CD4-positive, alpha-beta T cell treated with Interleukin-6 for 4 hours (primary cell): Measurements from ENCODE around the gene PYROXD2.

Experiments
- DNase-seq: peaks from one replicate; pipeline ENCODE4 v3.0.0-alpha.2; 2020; ENCODE audit warnings: mixed read lengths

The PYROXD2 gene

DNA sequence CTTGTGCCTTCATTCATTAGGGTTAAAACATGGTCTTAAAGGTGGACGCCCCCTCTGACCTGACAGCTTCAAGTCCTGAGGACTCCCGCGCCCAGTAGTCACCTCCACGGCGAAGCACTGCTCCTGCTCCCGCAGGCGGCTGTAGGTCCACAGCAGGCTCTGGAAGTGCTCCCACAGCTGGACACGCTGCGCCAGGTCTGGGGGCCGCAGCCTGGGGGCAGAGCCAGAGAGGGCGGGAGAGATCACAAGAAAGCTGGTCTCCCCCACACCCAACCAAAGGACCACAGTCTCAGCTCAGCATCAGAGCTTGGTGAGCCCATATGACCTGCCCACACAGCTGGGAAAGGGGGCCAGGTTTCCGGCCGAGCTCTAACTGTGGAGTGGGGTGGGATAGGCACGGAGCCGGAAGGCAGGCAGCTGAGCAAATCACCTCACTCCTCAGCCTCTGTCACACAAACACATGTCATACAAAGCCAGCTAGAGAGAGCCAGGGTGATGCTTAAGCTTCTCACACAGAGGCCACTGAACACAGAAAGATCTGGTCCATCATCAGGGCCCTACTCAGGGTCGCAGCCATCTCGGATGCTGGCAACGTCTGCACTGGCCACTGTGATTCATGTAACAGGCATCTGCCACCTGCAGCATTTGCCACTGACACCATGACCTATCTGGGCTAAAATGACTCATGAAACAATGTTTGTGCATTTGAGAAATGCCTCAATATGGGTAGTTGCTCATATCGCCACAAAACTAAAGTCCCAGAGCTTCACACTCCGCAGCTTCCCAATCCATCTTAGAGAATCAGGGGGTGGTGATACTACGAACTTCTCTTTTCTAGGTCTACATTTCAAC lies 19.1 kb upstream of the PYROXD2 start:
- no peak for DNase-seq

DNA sequence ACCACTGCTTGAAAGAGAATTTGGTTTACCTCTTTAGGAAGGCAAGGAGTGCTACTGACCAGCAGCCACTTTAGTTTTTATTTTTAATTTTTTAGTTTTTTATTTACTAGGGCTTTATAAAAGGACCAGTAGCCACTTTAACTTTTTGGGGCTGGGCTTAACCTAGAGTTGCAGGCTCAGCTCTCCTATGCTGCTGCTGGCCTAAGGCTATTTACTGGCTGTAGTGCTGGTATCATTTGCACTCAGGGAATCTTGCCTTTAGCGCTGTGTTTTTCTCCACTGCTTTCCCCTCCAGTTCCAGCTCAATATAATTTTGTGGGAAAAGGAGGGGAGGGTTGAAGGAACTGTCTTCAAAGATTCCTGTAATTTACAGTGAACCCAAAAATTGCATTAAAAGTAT lies 18.4 kb upstream of the PYROXD2 start:
- DNase-seq: no peak

DNA sequence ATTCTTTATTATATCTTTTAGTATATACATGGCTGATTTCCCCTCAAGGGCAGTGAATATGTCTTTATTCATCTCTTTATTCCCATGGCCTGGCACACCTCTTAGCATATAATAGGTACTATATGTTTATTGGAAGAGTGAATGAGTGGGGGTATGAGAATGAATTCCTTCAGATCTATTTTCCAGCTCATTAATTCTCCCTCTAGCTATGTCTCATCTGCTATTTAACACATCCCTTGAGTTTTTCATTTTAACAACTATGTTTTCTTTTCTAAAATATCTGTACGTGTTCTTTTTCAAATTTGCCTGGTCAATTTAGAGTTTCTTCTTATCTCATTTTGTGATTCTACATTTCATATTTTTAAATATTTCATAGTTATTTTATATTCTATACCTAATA lies 17.3 kb upstream of the PYROXD2 start:
- no peak for DNase-seq

DNA sequence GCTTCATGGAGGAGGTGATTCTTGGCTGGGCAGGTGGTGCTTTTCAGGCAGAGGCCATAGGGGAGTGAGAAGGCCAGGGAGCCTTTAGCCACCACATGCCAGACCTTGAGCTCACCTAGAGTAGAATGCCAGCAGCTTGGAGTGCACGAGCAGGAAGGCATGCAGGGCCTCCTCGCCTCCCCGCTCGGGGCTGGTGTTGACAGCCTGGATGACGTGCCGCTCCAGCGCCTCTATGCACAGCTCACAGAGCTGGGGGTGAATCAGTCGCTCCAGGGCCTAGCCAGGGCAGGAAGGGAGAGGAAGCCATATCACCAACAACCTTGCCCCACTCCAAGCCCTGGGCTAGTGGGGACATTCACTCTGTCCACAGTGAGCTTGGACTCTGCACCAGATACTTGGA lies 16.0 kb upstream of the PYROXD2 start:
- no peak for DNase-seq

DNA sequence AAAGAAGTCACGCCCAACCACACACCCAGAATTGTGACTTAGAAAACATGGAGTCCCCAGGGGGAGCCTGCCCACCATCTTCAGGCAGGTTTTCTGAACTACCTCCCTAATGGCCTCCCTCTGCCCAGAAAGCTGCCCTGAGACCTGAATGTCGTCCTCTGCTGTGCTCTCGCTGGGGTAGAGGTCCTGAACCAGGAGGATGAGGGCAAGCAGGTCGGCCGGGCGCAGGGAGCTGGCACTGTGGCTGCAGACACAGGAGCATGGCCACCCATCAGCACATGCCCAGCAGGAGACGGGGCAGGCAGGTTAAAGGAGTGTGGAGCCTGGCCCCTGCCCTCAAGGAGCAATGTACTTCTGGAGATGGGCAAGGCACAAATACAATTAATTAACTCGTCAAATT lies 15.4 kb upstream of the PYROXD2 start:
- no peak for DNase-seq

DNA sequence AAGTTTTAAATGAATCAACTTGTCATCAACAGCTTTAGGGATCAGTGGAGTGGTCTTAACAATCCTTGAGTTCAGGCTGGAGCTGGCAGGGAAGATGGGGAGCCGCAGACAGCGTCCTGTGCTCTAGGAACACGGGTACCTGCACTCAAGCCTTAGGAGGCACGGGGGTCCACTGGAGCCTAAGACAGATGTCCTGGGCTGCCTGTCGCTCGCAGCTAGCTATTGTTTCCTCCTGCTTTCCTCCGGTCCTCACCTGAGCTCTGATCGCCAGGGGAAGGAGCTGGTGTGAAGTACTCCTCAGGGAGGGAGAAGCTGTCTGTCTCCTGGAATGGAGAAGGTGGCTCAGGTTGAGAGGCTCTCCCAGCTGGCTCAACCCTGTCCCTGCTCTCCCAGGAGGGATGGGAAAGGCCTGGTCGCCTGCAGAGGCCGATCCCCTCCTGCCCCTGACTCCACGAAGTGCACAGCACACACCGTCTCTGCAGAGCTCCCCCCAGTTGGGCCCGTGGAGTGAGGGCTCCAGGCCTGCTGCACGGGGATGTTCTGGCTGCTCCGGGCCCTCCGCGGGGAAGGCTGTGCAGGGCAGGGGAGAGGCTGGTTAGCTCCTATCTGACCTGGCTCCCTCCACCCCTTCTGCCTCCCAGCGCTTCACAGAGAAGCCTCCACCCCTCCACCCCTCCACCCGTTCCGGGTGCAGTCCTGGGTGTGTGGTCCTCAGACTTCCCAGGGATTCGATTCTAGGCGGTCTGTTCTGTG lies 14.5 kb upstream of the PYROXD2 start:
- no peak for DNase-seq

DNA sequence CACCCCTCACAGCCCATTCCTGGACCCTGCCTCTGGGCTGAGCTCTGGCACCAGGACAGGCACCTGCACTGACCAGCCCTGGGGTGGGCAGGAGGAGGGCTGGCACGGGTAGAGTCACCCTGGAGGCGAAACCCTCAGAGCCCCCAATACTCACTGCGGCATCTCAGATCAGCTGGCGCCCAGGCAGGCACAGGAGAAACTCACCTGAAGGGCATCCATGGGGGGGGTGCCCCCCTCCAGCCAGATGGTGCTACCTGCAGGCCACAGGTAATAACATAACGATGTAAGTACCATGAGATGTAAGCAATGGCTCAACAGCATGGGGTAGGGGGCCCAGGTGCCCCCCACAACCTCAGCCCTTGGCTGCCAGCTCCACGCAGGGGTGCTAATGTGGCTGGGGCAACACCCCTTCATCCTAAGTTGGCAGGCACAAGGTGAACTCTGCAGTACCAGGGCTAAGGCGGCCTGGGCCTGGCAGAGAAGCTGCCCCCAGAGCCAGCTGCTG lies 12.1 kb upstream of the PYROXD2 start:
- DNase-seq: no peak

DNA sequence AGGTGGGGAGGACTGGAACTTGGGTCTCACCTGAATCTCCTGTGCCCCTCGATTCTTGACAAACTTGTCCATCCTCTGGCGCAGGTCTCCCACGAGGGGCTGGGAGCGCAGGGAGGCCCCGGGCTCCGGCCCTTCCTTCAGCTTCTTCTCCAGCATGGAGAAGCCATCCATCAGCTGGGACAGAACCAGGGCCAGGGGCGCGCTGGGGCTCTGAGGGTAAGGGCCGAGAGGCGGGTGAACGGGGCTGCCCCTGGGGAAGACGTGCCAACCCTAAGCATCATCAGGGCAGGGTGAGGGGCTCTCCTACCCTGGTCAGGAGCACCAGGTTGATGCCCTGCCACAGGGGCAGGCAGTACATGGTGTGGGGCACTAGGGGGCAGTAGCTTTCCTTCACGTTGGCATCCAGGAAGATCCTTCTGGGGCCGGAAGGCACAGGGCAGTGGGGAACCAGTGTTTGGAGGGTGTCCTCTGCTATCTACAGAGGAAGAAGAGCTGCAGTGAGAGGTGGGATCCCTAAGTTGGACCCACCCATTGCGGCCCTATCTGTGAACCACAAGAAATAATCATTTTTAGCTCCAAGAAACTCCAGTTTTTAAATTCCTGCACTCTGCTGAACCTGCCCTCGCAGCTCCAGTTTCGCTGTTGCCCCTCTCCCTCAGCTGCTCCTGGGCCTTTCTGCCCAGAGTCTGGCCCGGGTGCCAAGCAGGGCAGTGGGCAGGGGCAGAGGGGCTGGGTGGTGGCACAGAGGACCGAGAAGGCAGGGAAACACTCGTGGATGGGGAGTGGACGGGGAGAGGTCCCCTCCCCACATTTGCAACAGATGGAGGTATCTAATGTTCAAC lies 10.8 kb upstream of the PYROXD2 start:
- DNase-seq: peak; percentile 57

DNA sequence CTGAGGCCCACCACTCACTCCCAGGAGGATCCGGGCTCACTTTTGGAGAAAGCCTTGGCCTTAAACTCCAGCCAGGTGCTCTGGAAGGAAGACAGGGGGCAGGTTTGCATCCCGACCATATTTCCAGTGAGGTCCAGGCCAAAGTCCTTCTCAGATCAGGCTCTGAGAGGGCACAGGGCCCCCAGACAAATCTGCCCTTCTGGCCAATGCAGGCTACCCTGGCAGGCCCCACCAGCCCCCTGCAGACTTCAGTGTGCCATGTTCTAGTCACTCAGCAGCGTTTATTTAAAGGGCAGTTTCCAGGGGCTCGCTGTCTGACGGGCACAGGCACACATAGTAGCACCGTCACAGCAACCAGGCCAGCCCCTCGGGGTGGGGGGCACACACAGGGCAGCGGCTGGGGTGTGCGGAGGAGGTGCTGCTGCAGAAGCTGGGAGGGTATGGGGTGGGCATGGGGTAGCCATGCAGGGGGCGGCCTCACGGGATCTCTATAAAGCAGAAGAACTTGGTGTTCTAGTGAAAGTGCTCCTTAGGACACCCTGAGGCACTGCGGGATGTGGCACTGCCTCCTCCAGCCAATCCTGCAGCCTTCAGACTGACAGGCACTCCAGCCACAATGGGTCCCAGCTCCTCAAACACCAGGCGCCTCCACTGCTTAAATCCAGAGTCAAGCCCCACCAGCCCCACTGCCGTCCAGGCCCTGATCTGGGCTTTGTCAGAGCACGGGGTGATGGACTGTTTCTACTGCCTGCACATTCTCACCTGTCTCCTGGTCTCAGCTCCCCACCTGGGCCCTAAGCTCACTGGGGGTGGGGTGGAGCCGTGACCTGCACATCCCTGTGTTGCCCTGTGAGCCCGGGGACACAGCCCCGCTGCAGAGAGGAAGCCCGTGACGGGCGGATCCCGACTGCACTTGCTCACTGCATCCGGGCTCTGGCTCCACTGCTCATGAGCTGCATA lies 9.6 kb upstream of the PYROXD2 start:
- DNase-seq: no peak

DNA sequence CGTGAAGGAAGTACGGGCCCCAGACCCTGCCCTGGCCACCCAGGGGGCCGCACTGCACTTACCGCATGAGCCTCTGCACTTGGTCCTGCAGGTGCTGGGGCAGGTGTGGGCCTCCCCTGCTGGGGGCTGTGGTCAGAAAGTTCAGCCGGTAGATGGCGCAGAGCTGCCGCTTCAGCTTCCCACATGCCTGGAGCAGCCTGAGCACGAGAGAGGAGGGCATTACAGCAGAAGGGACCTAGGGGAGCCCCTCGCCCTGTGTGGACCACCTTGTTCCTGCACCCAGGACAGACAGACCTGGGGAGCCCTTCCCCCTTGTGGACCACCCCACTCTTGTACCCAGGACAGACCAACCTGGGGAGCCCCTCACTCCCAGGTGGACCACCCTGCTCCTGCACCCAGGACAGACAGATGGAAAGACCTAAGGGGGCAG lies 8.7 kb upstream of the PYROXD2 start:
- no peak for DNase-seq

DNA sequence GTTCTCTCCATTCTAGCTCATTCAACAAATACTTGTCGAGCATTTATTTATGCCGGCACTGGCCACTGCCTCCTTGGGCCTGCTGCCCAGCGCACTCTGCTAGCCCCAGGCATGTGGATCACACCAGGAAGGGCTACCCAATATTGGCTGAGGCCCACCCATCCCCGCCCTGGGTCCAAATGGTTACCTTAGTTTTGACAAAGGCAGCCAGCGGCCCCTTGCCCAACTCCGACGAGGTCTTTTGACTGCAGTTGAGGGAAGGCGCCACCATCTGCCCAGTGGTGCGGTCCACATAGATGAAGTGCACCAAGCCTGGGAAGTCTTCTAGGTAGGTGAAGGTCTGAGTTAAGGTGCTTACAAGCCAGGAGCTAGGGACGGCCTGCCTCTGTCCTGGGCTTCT lies 7.2 kb upstream of the PYROXD2 start:
- no peak for DNase-seq

DNA sequence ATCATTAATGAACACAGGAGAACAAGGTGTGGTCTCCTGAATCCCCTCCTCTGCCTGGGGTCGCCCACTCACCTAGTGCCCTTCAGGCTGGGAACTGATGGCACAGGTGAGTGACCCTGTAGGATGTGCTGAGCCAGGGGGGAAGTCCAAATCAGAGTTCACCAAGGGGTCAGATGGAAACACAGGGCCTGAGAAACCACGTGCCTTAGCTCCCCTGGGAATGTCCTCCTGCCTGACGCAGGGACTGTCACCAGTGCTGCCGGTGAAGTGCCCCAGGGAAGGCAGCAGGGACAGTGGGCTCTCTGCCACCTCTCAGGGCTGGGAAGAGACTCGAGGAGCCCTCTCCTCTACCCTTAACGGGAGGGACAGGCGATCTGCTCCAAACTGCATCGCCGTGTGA lies 5.8 kb upstream of the PYROXD2 start:
- no peak for DNase-seq

DNA sequence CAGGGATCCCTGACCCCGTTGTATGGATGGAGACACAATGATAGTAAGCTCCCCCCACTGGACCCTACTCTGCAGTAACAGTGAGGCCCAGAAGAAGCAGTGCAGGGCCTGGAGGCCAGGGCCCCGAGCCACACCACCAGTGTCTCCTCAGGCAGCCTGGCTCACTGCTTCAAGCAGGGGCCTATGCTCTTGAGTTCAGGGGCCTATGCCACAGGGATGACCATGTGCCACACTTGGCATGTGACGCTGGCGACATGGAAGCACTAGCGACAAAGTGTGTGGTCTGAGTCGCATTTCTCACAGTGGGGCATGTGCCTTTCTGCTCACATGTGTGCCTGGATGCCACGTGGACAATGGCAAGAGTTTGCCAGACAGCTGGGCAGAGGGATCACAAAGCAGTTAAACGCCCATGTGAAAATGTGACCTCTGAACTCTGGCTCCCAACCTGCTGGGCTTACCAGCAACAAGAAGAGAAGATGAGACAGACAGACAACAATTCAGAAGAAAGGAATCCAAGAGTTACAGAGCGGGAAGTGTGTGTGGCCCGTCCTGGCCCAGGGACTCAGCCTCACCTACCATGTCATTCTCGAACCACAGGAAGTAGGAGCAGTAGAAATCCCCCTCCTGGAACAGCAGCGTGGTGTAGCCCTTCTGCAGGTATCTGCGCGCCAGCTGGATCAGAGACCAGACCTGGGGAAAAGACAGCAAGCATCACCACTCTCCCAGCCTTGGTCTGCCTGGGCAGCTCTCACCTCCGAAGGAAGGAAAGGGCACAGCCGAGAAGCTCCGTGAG lies 4.7 kb upstream of the PYROXD2 start:
- no peak for DNase-seq

DNA sequence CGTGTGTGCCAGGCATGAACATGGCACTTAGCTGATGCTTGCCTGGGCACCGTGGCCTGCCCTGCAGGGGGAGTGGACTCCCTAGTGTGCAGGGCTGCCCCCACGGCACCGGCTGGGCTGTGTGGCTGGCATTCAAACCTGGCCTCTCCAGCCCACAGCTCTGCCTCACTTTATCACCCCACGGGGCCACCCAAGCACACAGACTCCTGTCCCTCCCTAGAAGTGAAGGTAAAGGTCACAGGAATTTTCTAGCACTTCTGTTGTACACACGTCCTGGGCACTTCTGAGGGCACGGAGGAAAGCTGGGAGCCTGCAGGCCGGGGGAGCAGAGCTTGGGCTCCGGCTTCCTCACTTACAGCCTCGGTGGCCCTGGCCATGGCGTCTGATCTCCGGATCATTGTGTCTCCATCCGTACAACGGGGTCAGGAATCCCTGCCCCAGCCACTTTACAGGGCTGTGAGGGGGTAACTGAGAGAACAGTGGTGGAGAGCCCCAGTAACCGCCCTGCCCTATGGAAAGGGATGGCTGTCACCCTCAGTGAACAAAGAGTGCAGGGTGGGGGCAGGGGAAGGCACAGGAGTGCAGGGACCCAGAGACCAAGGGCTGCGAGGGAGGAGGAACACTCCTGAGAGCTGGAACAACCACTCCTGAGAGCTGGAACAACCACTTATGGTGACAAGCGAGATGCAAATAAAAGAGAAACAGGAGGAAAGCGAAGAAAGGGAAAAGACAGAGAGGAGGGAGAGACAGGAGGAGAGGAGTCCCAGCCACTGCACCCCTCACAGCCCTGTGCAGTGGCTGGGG lies 3.9 kb upstream of the PYROXD2 start:
- no peak for DNase-seq

DNA sequence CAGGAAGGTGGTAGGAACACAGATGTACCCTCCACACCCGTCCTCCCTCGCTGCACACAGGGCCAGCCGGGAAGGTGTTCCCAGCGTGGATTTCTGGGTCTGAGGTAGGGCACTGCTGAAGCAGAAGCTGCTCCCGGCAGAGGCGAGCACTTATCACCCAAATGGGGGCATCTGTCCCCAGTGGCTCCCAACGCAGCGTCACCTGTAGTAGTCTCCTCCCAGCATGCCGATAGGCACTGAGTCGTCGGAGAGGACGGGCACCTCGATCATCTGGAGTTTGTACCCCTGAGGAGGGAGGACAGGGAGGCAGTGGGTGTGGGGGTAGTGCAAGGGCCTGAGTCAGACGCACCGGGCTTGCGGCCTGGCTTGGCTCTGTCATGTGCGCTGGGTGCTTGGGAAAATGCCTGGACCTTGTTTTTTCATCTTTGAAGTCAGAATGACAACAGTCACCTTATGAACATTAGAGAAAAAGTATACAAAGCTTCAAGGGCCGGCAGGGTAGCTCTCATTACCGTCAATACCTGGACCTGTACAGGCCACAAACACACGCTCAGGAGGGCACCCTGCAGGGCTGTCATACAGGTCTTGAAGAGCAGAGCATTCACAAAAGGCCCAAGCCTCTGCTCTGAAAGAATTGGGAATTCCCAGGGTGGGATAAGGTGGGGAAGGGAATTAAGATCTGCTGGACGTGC lies 3.1 kb upstream of the PYROXD2 start:
- DNase-seq: no peak

DNA sequence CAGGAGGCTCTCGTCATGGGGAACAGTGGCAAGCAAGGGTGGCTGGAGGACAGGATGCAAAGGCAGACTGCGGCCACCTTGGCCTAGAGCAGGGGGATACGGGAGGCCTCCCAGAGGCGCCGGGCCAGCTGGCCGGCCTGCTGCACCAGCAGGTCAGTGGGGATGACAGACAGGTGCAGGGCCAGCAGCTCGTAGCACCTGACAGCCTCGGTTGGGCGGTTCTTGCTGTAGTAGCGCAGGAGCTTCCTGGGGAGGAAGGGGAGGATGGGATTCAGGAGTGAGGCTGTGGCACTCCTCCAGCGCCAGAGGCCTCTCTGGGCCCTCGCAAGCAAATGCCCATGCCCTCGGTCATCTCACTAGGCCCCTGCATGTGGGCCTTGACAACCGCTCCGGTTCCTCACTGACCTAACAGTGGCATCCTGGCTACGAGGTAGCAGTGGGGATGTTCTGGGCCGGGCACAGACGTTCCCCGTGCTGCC lies 2.5 kb upstream of the PYROXD2 start:
- DNase-seq: no peak

DNA sequence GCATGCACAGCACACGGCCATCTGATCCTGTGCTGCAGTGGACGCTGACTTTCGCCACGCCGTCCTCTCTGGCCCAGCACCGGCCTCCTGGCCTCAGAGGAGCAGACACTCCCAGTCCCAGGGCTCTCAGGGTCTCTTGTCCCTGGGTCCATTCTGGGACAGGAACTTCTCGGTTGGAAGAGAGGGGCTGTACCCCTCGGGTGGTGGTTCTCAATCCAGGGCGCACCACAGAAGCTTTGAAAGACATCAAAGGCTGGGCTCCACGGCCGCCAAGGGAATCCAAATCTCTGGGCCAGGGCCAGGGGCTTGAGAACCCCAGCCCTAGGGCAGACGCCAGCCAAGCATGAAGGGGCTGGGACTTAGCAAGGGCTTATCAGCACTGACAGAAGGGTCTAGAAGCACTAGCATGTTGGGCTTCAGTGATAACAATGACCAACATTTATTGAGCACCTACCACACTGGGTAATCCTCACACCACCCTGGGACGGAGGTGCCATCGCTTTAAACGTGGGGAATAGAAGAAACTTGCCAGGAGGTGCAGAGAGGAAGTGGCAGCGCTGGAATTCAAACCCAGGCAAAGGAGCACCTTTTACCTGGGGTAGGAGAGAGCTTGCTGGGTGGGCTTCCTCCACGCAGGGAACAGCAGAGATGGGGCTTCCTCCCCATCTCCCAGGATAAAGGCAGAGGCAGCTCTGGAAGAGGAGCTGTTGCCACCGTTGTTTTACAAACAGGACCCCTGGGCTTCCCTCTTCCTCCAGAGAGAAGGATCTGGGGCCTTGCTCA lies 1.8 kb upstream of the PYROXD2 start:
- no peak for DNase-seq

DNA sequence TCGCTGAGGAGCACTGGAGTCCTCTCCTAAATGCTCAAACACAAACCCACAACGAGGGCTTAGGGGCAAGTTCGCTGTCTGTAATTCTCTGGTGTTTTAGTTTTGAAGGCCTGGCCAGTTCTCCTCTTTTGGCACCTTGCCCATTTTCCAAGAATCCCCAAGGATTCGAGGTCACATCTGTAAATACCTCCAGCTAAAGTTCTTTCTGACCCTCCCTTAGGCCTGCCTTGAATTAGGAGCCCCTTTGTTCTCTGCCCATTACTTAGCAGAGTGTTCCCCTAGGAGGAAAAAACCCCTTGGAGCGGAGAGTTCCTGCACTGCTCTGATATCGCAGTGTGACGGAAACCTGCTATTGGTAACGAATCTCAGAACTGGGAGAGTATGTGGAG lies 743 bp upstream of the PYROXD2 start:
- no peak for DNase-seq

DNA sequence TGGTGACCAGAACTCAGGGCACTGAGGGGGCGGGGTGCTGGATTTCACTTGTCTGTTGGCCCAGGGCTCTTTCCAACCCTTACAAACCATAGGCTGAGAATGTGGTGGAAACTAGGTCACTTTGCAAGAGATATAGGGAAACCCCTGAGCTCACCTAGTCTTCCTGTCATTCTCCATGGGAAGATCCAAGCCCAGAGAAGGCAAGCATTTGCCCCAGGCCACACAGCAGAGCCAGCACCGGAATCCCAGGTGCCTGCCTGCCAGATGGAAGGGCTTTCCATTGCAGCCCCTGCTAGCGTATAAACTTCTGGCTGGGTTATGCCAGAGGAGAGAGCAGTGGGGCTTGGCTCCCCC lies 427 bp downstream of the PYROXD2 start:
- no peak for DNase-seq
